Right ventricle myocardium inferior (tissue), 1 donor: ENCODE data around the gene FAF1. TPM values are rescaled to one million over a fixed set of nuclear protein-coding genes. Genes with fewer than 3 reads are reported as not detected.
"Not testable (repeated sequence)": the region's sequence is repeated elsewhere in the genome, so short reads cannot be mapped to it uniquely, and the experiment has no call there.

Experiments
- ATAC-seq: fragments of 200-7000 bp; cut with Tn5 transposase; one replicate; pipeline ENCODE4 v1.9.1; 2020; ENCODE audit warnings: mild to moderate bottlenecking, moderate library complexity
- DNase-seq: peaks from one replicate; pipeline ENCODE4 v3.0.0; 2021; ENCODE audit errors: missing footprints
- intact Hi-C: fragments of 100-400 bp; cut with DNase I; formaldehyde crosslinking; loops from one replicate; pipeline ENCODE4 v1.11.0; 2022
- total RNA-seq: library from RNA; stranded (reverse); fragmentation: NEBNext Ultra II Directional; extraction: Animal tissue kit (Norgen Biotek cat#: 25700); gene quantifications from one replicate; pipeline ENCODE4 v1.2.1, GENCODE V29; 2021
- donor health status: DM: no; HTN: yes; CAD: no; lungs with severe emphysema.

Gene FAF1
- total RNA-seq, 1 donor from 2014 or later = 80.4 TPM

GRCh38 chr1:50968821-50969610 lies 8.9 kb upstream of the FAF1 start:
- ATAC-seq (peak; percentile 23), DNase-seq (peak; percentile 86)
- intact Hi-C loops = loop anchor here (2.0 kb wide), 1 partner anchor 194 kb away; no protein-coding TSS in a partner anchor

- peak; percentile 97 for ATAC-seq
- DNase-seq = peak; percentile 95
- intact Hi-C loops = loop anchor here (2.0 kb wide), 1 partner anchor 193 kb away; no protein-coding TSS in a partner anchor
These were observed 8.2 kb upstream of the FAF1 start for GRCh38 chr1:50968158-50968820.

GRCh38 chr1:50967416-50968157 lies 7.5 kb upstream of the FAF1 start:
- DNase-seq = no peak
- intact Hi-C loops = loop anchor here (2.0 kb wide), 1 partner anchor 193 kb away; no protein-coding TSS in a partner anchor
- ATAC-seq = no peak

GRCh38 chr1:50966991-50967390 lies 6.9 kb upstream of the FAF1 start:
- ATAC-seq (no peak), DNase-seq (no peak)
- intact Hi-C loops = no loop called here

- DNase-seq = no peak
- intact Hi-C loops = no loop called here
- no peak for ATAC-seq
These were observed 4.8 kb upstream of the FAF1 start for GRCh38 chr1:50964863-50965262.

GRCh38 chr1:50959303-50959912 lies 659 bp downstream of the FAF1 start:
- DNase-seq (peak; percentile 72), ATAC-seq (no peak)
- intact Hi-C loops = no loop called here

GRCh38 chr1:50955116-50955515 lies 5.0 kb downstream of the FAF1 start:
- intact Hi-C loops = no loop called here
- DNase-seq (no peak), ATAC-seq (no peak)

GRCh38 chr1:50952566-50952965 lies 7.5 kb downstream of the FAF1 start:
- intact Hi-C loops, ATAC-seq, DNase-seq: not testable (repeated sequence)

GRCh38 chr1:50950396-50950795 lies 9.7 kb downstream of the FAF1 start:
- intact Hi-C loops = no loop called here

GRCh38 chr1:50949286-50949982 lies 10.6 kb downstream of the FAF1 start:
- intact Hi-C loops = no loop called here
- no peak for ATAC-seq

More at GRCh38 chr1:50950396-50950795, 9.7 kb downstream of the FAF1 start:
- DNase-seq = no peak
- no peak for ATAC-seq

GRCh38 chr1:50942334-50942733 lies 17.7 kb downstream of the FAF1 start:
- DNase-seq (no peak), ATAC-seq (no peak)
- intact Hi-C loops = no loop called here

More at GRCh38 chr1:50949286-50949982, 10.6 kb downstream of the FAF1 start:
- DNase-seq = no peak

GRCh38 chr1:50940291-50940690 lies 19.8 kb downstream of the FAF1 start:
- DNase-seq (no peak), ATAC-seq (no peak)
- intact Hi-C loops = no loop called here

GRCh38 chr1:50936321-50936720 lies 23.7 kb downstream of the FAF1 start:
- ATAC-seq = no peak
- intact Hi-C loops = no loop called here

GRCh38 chr1:50935276-50935675 lies 24.8 kb downstream of the FAF1 start:
- intact Hi-C loops, ATAC-seq: not testable (repeated sequence)

More at GRCh38 chr1:50936321-50936720, 23.7 kb downstream of the FAF1 start:
- no peak for DNase-seq

GRCh38 chr1:50934838-50935237 lies 25.2 kb downstream of the FAF1 start:
- DNase-seq (no peak), ATAC-seq (no peak)
- intact Hi-C loops = no loop called here

More at GRCh38 chr1:50935276-50935675, 24.8 kb downstream of the FAF1 start:
- not testable (repeated sequence) for DNase-seq

- ATAC-seq, intact Hi-C loops, DNase-seq: not testable (repeated sequence)
These were observed 26.3 kb downstream of the FAF1 start for GRCh38 chr1:50933770-50934169.

GRCh38 chr1:50932043-50932442 lies 28.0 kb downstream of the FAF1 start:
- DNase-seq, intact Hi-C loops, ATAC-seq: not testable (repeated sequence)
